ENCODE data around the gene SLC16A9.

The SLC16A9 gene

DNA sequence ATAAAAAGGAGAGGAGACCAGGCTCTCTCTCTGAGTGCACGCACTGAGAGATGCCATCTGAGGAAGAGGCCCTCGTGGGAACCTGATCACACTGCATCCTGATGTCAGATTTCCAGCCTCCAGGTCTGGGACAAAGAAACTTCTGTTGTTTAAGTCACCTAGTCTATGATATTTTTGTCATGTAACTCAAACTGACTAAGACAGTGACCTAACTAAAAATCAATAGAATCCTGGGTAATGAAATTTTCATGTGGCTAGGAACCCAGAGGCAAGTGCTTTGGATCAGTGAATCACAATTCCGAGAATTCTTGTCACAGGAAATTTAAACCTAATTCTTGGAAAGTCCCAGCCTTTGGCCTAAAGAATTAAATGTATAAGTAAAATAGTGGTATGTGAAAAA lies 107.7 kb downstream of the SLC16A9 start:
- H3K4me3 ChIP-seq (ENCODE audit: low read depth, low read length) = no peak overlapping the region
- TF ChIP-seq, protein P1, sequence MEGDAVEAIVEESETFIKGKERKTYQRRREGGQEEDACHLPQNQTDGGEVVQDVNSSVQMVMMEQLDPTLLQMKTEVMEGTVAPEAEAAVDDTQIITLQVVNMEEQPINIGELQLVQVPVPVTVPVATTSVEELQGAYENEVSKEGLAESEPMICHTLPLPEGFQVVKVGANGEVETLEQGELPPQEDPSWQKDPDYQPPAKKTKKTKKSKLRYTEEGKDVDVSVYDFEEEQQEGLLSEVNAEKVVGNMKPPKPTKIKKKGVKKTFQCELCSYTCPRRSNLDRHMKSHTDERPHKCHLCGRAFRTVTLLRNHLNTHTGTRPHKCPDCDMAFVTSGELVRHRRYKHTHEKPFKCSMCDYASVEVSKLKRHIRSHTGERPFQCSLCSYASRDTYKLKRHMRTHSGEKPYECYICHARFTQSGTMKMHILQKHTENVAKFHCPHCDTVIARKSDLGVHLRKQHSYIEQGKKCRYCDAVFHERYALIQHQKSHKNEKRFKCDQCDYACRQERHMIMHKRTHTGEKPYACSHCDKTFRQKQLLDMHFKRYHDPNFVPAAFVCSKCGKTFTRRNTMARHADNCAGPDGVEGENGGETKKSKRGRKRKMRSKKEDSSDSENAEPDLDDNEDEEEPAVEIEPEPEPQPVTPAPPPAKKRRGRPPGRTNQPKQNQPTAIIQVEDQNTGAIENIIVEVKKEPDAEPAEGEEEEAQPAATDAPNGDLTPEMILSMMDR (IDR thresholded peaks at IDR 0.05; ENCODE audit: low read depth, low read length) = no peak
